Measurements from ENCODE around the gene DHX35.

DNA sequence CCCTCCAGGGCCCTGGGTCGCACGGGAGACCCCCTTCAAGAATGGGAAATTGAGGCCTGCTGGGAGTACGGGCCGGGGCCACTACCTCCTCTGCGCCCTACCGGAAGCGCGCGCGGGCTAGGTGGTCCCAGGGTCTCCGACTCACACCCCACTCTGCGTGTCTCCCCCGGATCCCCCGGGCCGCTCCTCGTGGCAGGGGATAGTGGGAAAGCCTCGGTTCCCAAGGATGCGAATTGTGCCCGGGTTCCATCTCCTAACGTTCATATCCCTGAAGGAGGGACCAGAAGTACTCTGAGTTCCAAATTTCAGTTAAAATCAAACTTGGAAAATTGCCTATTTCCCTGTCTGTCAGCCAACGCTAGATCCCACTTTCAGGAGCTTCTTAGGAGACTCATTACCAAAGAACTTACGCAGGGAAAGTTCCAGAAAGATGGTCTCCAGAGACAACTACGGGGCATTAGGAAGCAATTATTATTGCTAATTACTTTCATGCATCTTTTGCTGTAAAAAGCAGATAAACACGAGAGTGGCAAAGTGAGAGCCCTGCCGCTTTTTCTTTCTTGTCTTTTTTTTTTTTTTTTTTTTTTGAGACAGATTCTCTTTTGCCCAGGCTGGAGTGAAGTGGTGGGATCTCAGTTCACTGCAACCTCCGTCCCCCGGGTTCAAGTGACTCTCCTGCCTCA lies 35.1 kb upstream of the DHX35 start:
- TF ChIP-seq POLR2A (IDR thresholded peaks at IDR 0.05) = no peak
- TF ChIP-seq, protein P1, sequence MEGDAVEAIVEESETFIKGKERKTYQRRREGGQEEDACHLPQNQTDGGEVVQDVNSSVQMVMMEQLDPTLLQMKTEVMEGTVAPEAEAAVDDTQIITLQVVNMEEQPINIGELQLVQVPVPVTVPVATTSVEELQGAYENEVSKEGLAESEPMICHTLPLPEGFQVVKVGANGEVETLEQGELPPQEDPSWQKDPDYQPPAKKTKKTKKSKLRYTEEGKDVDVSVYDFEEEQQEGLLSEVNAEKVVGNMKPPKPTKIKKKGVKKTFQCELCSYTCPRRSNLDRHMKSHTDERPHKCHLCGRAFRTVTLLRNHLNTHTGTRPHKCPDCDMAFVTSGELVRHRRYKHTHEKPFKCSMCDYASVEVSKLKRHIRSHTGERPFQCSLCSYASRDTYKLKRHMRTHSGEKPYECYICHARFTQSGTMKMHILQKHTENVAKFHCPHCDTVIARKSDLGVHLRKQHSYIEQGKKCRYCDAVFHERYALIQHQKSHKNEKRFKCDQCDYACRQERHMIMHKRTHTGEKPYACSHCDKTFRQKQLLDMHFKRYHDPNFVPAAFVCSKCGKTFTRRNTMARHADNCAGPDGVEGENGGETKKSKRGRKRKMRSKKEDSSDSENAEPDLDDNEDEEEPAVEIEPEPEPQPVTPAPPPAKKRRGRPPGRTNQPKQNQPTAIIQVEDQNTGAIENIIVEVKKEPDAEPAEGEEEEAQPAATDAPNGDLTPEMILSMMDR (IDR thresholded peaks at IDR 0.05) = no peak
